ENCODE measurements around the gene CRBN. TPM values are rescaled to one million over a fixed set of nuclear protein-coding genes. Genes with fewer than 3 reads are reported as not detected.

CRBN gene
- total and polyA plus RNA-seq, 9 of the 15 experiments (the other 6 are each of a cell fraction or from before 2014, with no cell fraction given), result 40.8 to 331 (median 57.4) TPM

- in situ Hi-C loops (cut with MboI), result no loop called here
- FAIRE-seq, result no peak
- no peaks in the 10 kb centered on the region for H3K27me3 ChIP-seq (ENCODE audit: control insufficient read depth in 2 of 2, insufficient read depth in 2 of 2, low read length in 2 of 2)
- peaks cover 97% of the 10 kb centered on the region for H3K36me3 ChIP-seq (ENCODE audit: control insufficient read depth, insufficient read depth, low read length)
- no TSS peak for BruUV-seq (replicated peaks)
- intact Hi-C loops (cut with micrococcal nuclease), result no loop called here
- H3K9me3 ChIP-seq (replicated peaks; ENCODE audit: control insufficient read depth, insufficient read depth, low read depth, low read length), result no peaks in the 10 kb centered on the region
- no peak for DNase-seq (ENCODE audit: extremely low read depth in 1 of 4, low spot score in 3 of 4)
- ChIA-PET CTCF (ENCODE audit: low intra/inter-chr PET ratio) (no interaction called here), POLR2A (no interaction called here)
- H3K79me2 ChIP-seq (ENCODE audit: control insufficient read depth, insufficient read depth, low read length), result no peaks in the 10 kb centered on the region
- no peak overlapping the region for H3K27ac ChIP-seq (ENCODE audit: extremely low read depth, low read depth, low read length)
- H3K4me2 ChIP-seq (ENCODE audit: insufficient read depth, low read length), result no peak overlapping the region
- no peaks in the 10 kb centered on the region for H4K20me1 ChIP-seq (replicated peaks; ENCODE audit: control insufficient read depth, insufficient read depth, low read length)
- 95% methylated on average over 1 of the region's 1 CpG for WGBS (ENCODE audit: insufficient coverage, low coverage, missing lambda C conversion rate)
- no peaks in the 10 kb centered on the region for H3K4me1 ChIP-seq (replicated peaks in 1 of 2; ENCODE audit: control insufficient read depth in 2 of 2, insufficient read depth in 2 of 2, low read length in 2 of 2)
- no peak overlapping the region for H2AFZ ChIP-seq (ENCODE audit: low read depth, low read length)
- TF ChIP-seq SIN3B (IDR thresholded peaks at IDR 0.05; ENCODE audit: low read depth), result no peak
- TF ChIP-seq ARNT (IDR thresholded peaks at IDR 0.05), result no peak
- TF ChIP-seq ETV6 (IDR thresholded peaks at IDR 0.05; ENCODE audit: borderline replicate concordance in 1 of 2, low read depth in 2 of 2, low read length in 1 of 2), result no peak
- no peak for TF ChIP-seq ETV6 (CRISPR knock-in tag; IDR thresholded peaks at IDR 0.05; ENCODE audit: borderline replicate concordance)
- TF ChIP-seq ZNF780A (CRISPR knock-in tag; IDR thresholded peaks at IDR 0.05), result no peak
- no peak for TF ChIP-seq DDX20 (tag; IDR thresholded peaks at IDR 0.05; ENCODE audit: low read depth)
- TF ChIP-seq REST (IDR thresholded peaks at IDR 0.05; ENCODE audit: borderline replicate concordance), result no peak
- no peak for TF ChIP-seq REST (CRISPR knock-in tag; IDR thresholded peaks at IDR 0.05; ENCODE audit: low read depth)
- TF ChIP-seq TOE1 (IDR thresholded peaks at IDR 0.05; ENCODE audit: borderline replicate concordance), result no peak
- TF ChIP-seq TOE1 (CRISPR knock-in tag; IDR thresholded peaks at IDR 0.05; ENCODE audit: borderline replicate concordance, low read depth), result no peak
- TF ChIP-seq SUPT5H (IDR thresholded peaks at IDR 0.05), result 0 out of 2 replicates have a peak, but pooled peaks have one; percentile 11
- no peaks in the 10 kb centered on the region for H3K9me1 ChIP-seq (ENCODE audit: control insufficient read depth, insufficient read depth, low read length)
- no peak overlapping the region for H3K4me3 ChIP-seq
- H3K9ac ChIP-seq (ENCODE audit: insufficient read depth in 1 of 2, low read depth in 2 of 2, low read length in 2 of 2), result no peak overlapping the region
- ATAC-seq, result no peak
These were observed 28.0 kb downstream of the CRBN start for GRCh38 chr3:3151513-3151912.

All from K562 (cell line).